HG03139 (cell line): ENCODE data around the gene P3H3.

Experiments
- ATAC-seq: cut with Tn5 transposase; IDR thresholded peaks from one replicate; pipeline ENCODE4 v1.9.1; 2021; ENCODE audit not compliant: unreplicated experiment

Gene P3H3

DNA sequence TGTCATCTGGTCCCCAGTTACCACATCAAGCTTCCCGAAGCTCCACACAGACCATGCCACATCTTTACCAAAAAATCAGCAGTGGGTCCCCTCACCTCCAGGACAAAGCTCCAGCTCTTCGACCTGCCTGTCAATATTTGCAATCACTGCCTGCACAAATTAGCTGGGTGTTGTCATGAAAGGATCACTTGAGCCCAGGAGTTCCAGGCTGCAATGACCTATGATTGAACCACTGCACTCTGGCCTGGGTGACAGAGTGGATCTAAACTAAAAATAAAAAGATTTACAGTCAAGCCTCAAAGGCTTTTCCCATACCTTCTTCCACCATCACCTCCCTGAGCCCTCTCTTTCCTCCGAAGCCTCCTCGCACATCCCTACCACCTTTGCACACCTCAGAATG is 31.6 kb upstream of the P3H3 start:
- no peak for ATAC-seq

DNA sequence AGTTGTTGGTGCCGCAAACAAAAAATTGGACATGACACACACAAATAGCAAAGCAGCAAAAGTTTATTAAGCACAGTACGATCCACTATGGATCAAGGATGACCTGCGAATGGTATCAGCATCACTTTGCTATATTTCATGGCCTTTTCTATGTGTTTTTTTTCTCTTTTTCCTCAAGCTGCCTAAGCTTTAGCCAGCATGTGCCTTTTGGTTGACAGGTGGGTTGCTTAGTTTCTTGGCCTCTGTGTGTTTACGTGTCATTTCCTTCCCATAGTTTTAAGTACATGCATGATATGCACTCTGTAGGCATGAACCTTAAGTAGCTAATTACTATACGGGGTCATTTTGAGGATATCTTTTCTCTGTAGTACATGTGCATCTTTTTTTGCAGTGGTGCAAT is 29.1 kb upstream of the P3H3 start:
- no peak for ATAC-seq

DNA sequence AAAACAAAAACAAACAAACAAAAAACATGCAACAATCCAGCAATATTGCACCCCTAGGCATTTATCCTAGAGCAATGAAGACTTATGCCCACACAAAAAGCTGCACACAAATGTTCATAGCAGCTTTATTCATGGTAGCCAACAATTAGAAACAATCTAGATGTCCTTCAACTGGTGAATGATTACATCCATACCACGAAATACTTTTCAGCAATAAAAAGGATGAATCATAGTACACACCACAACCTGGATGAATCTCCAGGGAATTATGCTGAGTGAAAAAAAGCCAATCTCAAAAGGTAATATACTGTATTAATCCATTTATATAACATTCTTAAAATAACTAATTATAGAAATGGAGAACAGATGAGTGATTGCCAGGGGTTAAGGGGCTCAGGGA is 21.0 kb upstream of the P3H3 start:
- no peak for ATAC-seq

DNA sequence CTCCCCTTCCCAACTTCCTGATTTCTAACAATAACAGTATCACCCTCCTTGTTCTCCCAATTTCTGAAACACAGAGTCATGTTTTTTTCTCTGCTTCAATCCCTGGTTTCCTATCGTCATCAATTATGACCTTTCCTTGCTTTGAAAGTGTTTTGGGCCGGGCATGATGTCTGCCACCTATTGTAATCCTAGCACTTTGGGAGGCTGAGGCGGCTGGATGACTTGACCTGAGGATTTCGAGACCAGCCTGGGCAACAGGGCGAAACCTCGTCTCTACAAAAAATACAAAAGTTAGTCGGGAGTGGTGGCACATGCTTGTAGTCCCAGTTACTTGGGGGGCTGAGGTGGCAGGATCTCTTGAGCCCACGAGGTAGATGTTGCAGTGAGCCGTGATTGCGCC is 19.2 kb upstream of the P3H3 start:
- ATAC-seq: no peak

DNA sequence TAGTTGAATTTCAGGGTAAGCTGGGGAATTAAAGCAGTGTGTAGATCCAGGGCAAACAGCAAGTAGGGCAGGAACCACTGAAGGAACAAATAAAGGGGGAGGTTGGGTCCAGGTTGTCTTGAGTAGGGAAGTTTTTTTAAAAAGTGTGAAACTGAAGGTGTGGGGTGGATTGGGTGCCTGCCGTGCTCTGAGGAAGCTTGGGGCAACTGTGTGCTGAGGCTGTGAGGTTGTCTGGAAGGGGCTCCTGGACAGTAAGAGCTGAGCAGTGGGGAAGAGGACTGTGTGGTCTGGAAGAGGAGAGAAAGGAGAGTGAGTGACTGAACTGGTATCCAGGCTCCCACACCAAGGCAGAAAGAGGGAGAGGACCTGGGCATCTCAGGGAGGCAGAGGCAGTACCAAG is 17.4 kb upstream of the P3H3 start:
- no peak for ATAC-seq

DNA sequence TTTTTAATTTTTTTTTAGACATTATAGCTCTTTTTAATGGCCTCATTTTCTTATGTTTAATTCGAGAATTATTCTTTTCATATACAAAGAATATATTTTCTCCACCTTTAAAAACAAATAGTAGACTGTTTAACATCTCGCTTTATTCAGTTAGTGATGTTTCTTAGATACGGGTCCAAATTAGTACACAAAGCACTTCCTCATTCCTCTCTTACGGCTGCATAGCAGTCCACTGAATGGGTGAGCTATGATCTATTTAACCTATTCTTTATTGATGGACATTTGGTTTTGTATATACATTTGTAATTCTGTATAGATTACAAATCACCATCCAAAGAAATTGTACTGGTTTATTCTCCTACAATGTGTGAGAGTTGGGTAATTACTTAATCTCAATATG is 14.8 kb upstream of the P3H3 start:
- no peak for ATAC-seq

DNA sequence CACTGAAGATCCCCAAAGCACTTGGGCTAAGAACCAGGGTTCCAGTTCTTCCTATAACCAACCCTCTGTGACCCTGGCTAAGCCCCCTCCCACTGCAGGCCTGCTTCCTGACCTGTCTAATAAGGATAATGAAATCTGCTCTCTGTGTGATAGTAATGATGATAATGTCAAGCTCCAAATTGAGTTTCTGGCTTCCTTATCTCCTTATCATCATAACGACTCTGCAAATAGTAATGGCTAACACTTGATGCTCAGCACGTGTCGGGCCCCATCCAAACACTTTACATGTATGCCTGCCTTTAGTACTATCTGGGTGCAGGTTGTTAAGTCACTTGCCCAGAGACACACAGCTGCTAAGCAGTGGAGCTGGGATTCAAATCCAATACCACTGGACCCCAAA is 11.6 kb upstream of the P3H3 start:
- no peak for ATAC-seq

DNA sequence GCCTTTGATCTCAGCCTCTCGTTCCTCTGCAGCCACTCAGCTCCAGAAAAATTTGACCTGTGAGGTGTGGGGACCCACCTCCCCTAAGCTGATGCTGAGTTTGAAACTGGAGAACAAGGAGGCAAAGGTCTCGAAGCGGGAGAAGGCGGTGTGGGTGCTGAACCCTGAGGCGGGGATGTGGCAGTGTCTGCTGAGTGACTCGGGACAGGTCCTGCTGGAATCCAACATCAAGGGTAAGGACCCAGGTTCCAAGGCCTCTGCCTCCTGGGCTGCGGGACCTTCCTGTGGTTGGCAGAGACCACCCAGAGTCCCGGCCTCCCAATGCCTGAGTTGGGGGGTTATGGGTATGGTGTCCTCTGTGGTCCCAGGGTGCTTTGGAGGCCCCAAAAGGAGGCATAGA is 11.1 kb upstream of the P3H3 start:
- no peak for ATAC-seq

DNA sequence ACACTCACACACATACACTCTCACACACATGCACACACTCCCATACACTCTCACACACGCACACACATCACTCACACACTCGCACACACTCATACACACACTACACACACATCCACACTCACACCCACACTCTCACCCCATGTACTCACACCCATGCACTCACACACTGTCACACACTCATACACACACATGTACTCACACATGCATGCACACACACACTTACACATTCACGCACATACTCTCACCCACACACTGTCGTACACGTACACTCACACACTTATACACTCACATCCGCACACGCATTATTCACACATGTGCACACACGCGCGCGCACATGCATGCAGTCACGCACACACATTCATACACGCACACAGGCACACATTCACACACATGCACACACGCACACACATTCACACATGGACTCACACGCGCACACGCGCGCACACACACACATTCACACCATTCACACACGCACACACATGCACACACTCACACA is 10.5 kb upstream of the P3H3 start:
- ATAC-seq: no peak

DNA sequence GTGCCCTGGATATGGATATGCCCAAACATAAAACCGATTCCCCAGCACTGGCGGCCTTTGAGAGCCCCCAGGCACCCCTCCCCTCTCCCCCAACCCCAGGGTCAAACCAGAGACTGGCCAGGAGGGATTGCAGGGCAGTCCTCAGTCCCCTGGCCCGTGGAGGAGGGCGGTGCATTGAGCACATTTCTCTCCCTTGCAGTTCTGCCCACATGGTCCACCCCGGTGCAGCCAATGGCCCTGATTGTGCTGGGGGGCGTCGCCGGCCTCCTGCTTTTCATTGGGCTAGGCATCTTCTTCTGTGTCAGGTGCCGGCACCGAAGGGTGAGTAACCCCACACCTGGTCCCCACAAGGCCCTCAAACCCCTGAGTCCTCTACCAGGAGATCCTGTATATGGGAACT is 10.0 kb upstream of the P3H3 start:
- no peak for ATAC-seq

DNA sequence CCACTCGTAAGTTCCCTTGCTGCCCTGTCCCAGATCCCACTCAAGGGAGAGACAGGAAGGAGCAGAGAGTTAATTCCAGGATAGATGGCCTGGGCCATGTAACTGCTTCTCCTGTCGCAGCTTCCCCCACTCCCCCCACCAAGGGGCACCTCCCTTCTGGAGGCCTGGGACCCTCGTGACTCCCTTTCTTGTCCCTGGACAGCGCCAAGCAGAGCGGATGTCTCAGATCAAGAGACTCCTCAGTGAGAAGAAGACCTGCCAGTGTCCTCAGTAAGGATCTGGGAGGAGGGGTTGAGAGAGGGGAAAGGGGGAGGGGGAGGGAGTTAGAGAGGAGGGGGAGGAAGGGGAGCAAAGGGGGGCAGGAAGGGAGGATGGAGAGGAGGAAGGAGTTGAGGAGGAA is 9.6 kb upstream of the P3H3 start:
- no peak for ATAC-seq

DNA sequence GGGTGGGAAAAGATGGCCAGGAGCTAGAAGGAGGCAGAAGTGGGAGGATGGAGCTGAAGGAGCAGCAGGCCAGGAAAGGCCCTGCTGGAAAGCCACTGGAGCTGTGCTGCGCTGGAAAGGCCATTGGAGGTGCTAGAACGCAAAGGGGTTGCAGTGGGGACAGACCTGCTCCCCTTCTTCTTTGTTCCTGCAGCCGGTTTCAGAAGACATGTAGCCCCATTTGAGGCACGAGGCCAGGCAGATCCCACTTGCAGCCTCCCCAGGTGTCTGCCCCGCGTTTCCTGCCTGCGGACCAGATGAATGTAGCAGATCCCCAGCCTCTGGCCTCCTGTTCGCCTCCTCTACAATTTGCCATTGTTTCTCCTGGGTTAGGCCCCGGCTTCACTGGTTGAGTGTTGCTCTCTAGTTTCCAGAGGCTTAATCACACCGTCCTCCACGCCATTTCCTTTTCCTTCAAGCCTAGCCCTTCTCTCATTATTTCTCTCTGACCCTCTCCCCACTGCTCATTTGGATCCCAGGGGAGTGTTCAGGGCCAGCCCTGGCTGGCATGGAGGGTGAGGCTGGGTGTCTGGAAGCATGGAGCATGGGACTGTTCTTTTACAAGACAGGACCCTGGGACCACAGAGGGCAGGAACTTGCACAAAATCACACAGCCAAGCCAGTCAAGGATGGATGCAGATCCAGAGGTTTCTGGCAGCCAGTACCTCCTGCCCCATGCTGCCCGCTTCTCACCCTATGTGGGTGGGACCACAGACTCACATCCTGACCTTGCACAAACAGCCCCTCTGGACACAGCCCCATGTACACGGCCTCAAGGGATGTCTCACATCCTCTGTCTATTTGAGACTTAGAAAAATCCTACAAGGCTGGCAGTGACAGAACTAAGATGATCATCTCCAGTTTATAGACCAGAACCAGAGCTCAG is 8.8 kb upstream of the P3H3 start:
- ATAC-seq: no peak

DNA sequence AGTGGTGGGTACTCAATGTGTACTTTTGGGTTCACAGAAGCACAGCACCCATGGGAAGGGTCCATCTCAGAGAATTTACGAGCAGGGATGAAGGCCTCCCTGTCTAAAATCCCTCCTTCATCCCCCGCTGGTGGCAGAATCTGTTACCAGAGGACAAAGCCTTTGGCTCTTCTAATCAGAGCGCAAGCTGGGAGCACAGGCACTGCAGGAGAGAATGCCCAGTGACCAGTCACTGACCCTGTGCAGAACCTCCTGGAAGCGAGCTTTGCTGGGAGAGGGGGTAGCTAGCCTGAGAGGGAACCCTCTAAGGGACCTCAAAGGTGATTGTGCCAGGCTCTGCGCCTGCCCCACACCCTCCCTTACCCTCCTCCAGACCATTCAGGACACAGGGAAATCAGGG is 8.0 kb upstream of the P3H3 start:
- ATAC-seq: no peak

DNA sequence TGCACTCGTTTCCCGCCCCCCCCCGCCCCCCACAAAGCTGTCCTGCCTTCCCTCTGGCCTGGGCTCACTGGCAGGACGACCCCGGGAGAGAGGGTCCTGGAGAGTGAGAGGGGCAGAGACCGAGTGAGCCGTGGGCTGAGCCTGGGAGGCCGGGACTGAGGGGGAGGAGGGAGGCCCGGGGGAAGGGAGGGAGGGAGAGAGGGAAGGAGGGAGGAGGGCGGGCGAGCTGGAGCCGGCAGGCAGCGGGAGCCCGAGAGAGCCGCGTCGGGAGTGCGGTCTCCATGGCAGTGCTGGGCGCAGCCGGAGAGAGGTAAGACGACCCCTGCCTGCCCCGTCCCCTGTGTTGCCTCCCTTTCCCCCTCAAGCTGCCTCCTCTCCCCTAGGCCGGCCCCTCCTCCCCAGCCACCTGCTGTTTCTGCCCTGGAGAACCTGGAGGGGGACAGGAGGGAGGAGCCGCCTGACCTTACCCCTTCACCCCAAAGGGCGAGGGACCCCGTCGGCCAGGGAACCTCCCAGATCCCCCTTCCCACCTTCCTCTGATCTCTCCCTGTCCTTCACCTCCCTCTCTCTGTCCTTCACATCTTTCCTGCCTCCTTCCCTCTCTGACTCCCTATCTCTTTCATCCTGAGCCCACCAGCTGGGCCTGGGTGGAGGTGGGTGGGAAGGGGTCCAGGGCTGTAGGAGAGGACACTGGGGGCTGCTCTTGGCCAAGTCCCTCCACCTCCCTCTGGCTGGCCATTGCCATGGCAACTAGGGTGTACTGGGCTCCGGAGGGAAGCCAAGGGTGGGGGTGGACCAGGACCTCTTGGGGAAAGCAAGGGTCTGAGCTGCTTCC is 6.4 kb upstream of the P3H3 start, which contains the start of gene GPR162:
GPR162 (plus strand) TSS at position 231 of the 835 bp plus-strand sequence. CDS start 2,078 bp downstream, outside the sequence.
- ATAC-seq: no peak

DNA sequence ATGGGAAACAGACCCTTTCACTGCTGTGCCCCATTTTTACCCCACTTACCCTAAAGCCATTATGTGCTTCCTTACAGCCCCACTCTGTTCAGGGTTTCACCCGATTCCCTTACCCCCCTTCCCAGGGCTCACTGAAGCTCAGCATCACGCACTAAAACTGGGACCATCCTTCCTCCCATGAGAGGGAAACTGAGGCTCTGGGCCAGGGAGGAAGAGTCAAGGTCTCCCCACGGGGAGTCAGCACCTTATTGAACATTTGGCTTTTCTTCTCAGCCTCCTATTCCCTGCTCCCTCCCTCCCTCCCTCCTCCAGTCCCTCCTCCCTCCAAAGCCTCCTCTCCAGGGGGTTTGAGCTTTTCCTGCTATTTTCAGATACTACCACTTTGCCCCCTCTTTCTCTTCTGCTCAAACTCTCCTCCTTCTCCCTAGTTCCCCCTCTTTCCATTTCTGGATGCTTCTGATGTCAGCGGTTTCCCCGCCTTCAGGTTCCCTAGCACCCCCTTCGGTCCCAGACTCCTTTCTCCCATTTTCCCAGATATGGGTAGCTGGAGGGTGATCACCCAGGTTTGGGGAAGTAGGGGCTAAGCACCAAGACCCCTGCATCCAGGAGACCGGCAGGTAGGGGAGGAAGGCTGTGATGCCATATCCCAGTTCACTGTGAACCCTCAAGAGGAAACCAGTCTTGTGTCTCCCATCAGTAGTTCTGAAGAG is 5.6 kb upstream of the P3H3 start:
- ATAC-seq: no peak

DNA sequence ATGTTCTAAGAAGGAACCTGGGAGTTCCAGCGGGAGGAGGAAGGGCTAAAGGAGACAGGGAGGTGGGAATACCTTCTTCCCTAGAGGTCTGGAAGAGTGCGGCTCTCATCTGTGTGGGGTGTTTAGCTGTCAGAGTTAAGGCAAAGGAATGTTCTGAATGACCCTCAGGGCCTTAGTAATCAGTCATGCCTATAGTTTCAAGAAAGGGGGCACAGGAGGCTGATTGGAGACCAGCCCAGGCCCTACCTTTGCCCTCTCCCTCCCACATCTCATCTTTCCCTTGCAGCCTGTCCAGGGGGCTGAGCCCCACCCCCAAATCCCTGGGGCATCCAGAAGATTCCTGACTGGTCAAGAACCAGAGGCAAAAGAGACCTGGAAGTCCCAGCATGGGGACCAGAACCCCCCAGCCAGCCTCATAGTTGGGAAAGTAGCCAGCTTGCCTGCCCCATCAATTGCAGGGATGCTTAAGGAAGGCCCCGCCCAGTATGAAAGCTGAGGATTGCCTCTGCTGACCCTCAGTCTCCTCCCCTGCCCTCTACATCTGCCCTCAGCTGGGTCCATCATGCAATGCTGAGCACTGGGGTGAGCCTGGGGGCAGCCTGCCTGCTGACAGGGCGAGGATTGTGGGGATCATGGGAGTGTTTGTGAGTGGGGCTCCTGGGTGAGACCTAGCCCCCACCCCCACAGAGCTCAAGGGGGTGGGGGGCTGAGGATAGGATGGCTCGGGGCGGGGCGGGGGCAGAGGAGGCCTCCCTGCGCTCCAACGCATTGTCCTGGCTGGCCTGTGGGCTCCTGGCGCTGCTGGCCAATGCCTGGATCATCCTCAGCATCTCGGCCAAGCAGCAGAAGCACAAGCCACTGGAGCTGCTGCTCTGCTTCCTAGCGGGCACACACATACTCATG is 4.8 kb upstream of the P3H3 start:
- ATAC-seq: no peak

DNA sequence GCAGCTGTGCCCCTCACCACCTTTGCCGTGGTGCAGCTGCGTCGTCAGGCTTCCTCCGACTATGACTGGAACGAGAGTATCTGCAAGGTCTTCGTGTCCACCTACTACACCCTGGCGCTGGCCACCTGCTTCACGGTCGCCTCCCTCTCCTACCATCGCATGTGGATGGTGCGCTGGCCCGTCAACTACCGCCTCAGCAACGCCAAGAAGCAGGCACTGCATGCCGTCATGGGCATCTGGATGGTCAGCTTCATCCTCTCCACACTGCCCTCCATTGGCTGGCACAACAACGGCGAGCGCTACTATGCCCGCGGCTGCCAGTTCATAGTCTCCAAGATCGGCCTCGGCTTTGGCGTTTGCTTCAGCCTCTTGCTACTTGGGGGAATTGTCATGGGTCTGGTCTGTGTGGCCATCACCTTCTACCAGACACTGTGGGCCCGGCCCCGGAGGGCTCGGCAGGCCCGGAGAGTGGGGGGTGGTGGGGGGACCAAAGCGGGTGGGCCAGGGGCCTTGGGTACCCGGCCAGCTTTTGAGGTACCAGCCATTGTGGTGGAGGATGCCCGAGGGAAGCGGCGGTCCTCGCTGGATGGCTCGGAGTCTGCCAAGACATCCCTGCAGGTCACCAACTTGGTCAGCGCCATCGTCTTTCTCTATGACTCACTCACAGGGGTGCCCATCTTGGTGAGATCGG is 4.0 kb upstream of the P3H3 start:
- no peak for ATAC-seq

DNA sequence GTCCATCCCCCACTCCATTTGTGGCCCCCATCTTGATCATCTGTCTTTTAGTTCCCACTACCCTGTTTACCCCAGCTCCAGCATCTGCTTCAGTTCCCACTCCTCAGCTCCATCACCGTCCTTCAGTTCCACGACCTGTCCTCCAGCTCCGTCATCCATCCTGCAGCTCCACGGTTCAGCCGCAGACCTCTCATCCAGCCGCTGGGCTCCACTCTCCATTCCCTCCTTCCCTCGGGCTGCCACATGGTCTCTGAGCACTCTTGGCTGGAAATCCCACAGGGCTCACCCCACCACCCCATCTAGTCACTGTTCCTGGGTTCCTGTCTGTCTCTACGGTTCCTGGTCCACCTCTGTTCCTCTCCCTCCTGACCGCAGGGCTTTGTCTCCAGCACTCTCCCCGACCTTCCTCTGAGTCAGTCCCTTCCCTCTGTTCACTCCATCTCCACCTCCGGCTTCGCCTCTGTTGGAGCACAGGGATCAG is 3.3 kb upstream of the P3H3 start:
- ATAC-seq: no peak

DNA sequence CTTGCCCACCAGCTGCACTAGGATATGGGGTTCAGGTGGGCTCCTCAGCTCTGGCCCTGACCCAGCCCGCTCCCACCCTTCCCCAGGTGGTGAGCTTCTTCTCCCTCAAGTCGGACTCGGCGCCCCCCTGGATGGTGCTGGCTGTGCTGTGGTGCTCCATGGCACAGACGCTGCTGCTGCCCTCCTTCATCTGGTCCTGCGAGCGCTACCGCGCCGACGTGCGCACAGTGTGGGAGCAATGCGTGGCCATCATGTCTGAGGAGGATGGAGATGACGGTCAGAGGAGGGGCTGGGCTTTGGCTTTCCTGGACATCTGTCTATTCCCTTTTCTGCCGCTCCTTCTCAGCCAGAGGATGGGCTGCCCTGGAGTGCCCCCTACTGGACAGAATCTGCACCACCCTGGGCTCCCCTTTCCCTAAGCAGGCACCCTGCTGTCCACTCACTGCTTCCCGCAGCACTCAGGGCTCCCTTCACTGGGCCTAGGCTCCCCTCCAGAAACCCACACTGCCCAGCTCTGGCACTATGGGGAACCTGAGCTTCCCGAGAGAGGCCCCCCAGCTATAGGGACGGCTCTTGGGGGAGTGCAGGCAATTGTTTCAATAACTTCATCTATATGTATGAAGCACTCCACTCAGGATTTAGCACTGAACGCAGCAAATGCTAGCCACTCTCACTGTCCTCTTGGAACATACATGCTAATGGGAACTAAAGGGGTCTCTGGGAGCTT is 2.6 kb upstream of the P3H3 start:
- no peak for ATAC-seq
